ENCODE measurements around the gene ALX4.

Gene ALX4

GRCh38 chr11:44309478-44310205 lies at the start of gene ALX4:
ALX4 (minus strand) TSS chr11:44310139; CDS start chr11:44310062, 77 bp downstream.
- DNase-seq (ENCODE audit: low read depth, low spot score), result no peak

DNA sequence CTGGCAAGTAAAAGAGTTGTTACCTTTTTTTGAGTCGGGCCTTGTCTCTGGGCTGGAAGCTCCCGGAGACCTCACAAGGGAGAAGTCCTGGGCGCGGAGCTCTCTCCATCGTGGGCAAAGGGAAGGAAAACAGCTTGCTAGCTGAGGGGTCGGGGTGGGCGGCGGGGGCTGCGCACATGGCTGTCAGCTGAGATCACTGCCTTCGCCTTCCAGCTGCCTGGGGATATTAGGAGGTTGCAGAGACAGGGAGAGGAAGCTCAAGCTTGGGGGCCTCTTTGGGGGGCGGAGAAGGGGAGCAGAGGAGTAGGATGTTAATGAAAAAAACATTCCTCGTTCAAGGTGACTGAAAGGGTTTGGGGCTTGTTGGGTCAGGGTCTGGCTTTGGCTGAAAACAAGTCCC lies 49.2 kb upstream of the ALX4 start:
- no peak for DNase-seq (ENCODE audit: low read depth, low spot score)

DNA sequence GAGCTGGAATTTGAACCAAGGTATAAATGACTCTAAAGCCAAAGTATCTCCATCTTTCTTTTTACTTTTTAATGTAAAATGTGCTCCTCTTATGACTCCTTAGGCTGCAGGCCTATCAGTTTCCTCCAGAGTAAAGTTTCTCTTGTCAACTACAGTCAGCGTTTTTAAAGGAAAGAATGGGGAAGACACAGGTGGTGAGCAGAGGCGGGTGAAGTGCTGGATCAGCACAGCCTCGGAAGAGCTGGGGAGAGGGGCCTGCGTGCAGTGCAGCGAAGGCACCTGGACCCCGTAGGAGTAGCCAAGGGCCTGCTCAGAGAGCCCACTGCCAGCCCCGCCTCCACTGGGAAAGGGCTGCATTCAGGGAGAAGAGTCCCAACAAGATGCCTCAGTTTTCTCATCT lies 48.8 kb upstream of the ALX4 start:
- DNase-seq (ENCODE audit: low read depth, low spot score), result no peak

DNA sequence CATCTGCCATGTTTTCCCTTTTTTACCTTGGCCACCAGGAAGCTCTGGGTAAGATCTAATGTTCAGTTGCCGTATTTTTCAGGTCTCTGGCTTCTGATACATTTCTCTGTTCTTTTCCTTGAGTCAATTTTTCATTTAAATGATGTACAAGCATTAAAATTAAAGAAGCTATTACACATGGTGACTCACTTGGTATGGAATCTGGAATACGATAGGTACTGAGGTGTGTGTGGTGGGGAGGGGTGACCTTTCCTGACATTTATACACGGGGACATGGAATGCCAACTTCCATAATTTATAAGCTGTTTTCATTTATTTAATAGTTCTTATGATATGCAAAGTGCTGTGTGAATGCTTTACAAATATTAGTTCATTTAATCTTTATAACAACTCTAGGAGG lies 47.8 kb upstream of the ALX4 start:
- no peak for DNase-seq (ENCODE audit: low read depth, low spot score)

DNA sequence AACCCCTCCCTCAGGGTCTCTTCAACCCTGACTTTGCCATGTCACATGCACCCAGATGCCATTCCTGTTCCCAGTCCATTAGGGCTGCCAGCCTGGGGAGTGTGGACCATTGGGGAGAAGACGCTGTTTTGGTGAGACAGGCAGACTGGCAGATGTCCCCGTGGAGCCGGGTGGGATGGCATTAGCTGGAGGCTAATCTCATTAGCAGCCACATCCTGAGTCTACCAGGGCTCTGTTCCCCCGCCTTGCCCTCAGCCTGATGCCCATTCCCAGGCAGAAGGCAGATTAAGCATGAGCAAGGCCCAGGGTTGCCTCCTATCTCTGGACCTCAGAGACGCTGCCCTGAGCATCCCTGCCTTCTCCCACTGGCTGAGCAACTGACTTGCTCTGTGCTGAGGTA lies 46.4 kb upstream of the ALX4 start:
- no peak for DNase-seq (ENCODE audit: low read depth, low spot score)

DNA sequence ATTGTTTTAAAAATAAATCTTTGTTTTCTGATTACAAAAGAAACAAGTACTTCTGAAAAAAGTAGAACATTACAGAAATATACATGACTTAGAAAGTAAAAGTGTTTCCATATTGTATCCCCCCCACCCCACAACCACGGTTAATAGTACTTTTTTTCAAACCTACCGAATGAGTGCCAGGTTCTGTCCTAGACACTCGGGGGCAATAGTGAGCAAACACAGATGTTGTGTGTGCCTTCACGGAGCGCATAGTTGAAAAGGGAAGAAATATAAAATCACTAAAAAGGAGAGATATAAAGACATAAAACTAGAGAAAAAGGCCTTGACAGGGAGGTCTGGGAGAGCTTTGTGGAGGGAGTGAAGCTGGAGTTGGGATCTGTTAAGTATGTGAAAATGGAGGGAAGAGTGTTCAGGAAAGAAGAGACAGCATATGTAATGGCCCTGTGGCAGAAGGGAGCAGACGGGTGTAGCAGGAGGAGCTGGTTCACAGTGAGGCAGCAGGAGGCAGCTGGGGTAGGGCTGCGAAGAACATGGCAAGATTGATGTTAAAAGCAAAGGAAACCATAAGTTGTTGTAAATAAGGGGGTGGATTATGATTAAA lies 42.1 kb upstream of the ALX4 start:
- DNase-seq (ENCODE audit: low read depth, low spot score), result no peak

GRCh38 chr11:44351006-44351660 lies 41.2 kb upstream of the ALX4 start:
- no peak for DNase-seq (ENCODE audit: low read depth, low spot score)

DNA sequence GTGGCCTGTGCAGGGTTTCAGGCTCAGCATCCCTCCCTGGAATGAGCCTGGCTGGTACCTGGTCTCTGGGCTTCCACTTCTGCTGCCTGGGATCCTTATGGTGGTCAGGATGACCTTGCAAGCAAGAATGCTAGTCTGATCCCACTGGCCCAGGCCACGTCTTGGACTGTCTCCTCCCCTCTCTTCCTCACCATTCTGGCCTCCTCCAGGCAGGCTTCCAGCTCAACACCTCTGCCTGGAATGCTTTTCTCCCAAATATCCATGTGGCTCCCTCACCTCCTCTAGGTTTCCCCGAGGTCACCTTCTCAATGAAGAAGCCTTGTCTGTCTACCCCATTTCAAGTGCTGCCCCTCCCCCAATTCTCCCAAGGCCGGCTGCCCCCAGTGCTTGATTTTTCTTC lies 39.4 kb upstream of the ALX4 start:
- no peak for DNase-seq (ENCODE audit: low read depth, low spot score)

GRCh38 chr11:44348721-44349120 lies 38.8 kb upstream of the ALX4 start:
- no peak for DNase-seq (ENCODE audit: low read depth, low spot score)

DNA sequence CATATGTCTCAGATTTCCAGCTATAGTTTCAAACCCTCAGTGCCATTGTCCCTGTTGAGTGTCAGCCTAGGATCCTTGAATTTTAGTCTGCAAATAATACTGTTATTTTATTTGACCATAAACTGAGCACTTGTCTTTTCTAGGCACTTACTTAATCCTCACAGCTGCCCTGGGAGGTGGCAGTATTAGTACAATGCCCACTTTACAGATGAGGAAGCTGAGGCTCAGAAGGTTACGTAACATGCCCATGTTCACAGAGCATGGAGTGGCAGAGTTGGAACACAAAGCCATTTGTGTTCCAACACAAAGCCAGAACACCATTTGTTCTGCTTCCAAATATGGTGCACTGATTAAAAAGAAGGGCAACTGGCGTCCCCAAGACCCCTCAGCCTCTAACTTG lies 38.2 kb upstream of the ALX4 start:
- DNase-seq (ENCODE audit: low read depth, low spot score), result no peak

DNA sequence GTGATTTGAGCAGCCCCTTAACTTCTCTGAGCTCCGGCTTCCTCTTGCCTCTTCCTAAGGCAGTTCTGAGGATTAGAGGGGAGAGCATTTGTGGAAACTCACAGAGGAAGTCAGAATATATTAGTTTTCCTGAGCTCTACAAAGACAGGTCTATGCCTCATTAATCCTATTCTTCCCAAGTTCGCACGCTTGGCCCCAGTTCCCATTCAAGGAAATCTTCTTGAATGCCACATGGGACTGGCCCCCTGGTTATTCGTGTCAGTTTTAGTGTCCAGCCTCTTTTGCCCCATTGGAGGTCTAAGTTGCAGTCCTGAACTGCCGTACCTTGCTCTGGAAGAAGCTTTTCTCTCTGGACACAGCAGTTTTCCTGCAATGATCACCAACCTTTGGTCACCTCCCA lies 37.6 kb upstream of the ALX4 start:
- DNase-seq (ENCODE audit: low read depth, low spot score), result no peak

DNA sequence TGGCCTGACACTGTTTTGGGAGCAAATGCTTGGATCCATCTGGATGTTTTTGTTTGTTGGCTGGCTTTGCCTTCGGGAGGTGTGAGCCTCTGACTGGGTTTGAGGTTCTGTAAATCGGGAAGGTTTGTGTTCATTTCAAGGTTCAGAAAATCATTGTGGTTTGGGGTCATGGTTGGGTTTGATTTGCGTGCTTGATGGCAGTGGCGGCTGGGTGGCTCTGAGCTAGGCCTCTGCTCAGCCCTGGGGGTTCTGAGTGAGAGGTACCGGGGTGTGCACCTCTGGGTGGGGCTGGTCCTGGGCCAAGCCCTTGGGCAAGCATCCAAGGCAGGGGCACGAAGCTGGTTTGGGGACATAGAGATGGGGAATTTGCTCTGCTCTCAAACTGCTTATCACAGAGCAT lies 37.0 kb upstream of the ALX4 start:
- DNase-seq (ENCODE audit: low read depth, low spot score), result no peak

- no peak for DNase-seq (ENCODE audit: low read depth, low spot score)
Observed at GRCh38 chr11:44345781-44346180, 35.8 kb upstream of the ALX4 start.

DNA sequence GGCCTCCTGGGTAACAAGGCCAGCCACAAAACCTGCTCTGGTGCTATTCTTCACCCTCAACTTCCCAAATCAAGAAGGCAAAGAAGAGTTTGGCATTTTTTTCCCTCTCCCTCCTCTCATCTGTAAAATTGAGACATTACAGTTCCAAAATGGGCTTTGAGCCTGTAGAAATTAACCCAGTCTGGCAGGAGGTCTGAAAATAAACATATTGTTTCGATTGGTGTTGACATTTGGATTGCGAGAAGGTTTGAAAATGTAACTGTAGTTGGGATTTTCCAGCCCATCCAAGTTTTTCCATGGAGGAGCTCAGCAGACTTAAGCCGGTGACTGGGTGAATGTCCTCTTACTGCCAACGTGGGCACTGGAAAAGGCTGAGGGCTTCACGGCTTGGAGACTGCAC lies 35.0 kb upstream of the ALX4 start:
- DNase-seq (ENCODE audit: low read depth, low spot score), result no peak

- DNase-seq (ENCODE audit: low read depth, low spot score), result no peak
Observed at GRCh38 chr11:44344423-44344820, 34.5 kb upstream of the ALX4 start.

- DNase-seq (ENCODE audit: low read depth, low spot score), result no peak
Observed at GRCh38 chr11:44343778-44344422, 34.0 kb upstream of the ALX4 start.

- no peak for DNase-seq (ENCODE audit: low read depth, low spot score)
Observed at GRCh38 chr11:44342616-44343015, 32.7 kb upstream of the ALX4 start.

DNA sequence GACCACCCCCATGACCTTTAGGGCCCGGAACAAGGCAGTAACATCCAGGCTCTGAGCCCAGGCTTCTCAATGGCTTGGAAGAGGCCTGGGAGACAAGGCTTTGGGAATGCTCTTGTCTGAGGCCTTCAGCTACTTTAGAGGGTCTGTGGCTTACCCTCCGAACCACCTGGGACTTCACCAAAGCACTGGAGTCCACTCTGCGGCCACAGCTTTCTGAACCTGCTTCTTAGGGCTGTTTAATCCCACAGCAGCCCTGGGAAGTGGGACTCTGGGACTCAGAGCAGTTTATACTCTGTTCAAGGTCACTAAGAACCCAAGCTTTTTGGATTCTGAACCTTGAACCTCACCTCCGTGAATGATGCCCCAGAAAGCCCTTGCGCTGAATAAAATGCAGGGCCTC lies 30.7 kb upstream of the ALX4 start:
- DNase-seq (ENCODE audit: low read depth, low spot score), result no peak

GRCh38 chr11:44339530-44339883 lies 29.6 kb upstream of the ALX4 start:
- DNase-seq (ENCODE audit: low read depth, low spot score), result no peak

- no peak for DNase-seq (ENCODE audit: low read depth, low spot score)
Observed at GRCh38 chr11:44338698-44339529, 29.0 kb upstream of the ALX4 start.

GRCh38 chr11:44338026-44338425 lies 28.1 kb upstream of the ALX4 start:
- no peak for DNase-seq (ENCODE audit: low read depth, low spot score)

DNA sequence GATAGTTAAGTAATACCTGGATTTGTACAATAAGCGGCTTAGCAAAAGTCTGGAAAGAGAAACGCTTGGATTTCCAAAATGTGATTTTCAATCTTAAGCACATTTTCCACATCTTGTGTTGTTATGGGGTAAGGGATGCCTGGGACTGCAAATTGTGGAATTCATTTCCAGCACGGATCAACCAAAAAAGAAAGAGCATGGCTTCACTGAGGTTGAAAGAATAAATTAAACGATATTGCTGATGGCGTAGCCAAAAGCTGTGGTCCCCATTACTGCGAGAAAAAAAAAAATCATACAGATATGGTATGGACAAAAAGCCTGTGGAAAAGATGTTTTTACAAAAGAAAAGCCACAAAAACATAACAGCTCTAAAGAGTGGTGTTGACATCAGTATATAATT lies 26.0 kb upstream of the ALX4 start:
- no peak for DNase-seq (ENCODE audit: low read depth, low spot score)
